CD4-positive, CD25-positive, alpha-beta regulatory T cell (primary cell): ENCODE measurements around the gene PRKCE. TPM values are rescaled to one million over a fixed set of nuclear protein-coding genes. Genes with fewer than 3 reads are reported as not detected.
A peak's percentile ranks its signal among the peaks of the same experiment; 100 is the strongest.

Source experiments
- ATAC-seq, 2 donors: fragments of 150-1000 bp; cut with Tn5 transposase; one replicate each; pipeline ENCODE4 v1.10.0; 2021; ENCODE audit warnings: low read depth in 2 of 2, moderate number of reproducible peaks in 2 of 2, moderate library complexity in 1 of 2
- DNase-seq, 3 donors: peaks; one replicate each; pipeline versions ENCODE4 v3.0.0 to v3.0.0-alpha.2; 2012 to 2022; ENCODE audit warnings: mixed read lengths in 1 of 3
- H3K27ac ChIP-seq: one replicate; pipeline ENCODE4 v1.7.0; 2013; ENCODE audit warnings: mild to moderate bottlenecking, low read length; ENCODE audit not compliant: insufficient read depth, poor library complexity, severe bottlenecking
- H3K27me3 ChIP-seq: one replicate; pipeline ENCODE4 v1.7.0; 2013; ENCODE audit warnings: low read length; ENCODE audit not compliant: control insufficient read depth, insufficient read depth
- H3K36me3 ChIP-seq: one replicate; pipeline ENCODE4 v1.7.0; 2013; ENCODE audit warnings: mild to moderate bottlenecking, low read length, moderate library complexity; ENCODE audit not compliant: control insufficient read depth, insufficient read depth
- H3K4me1 ChIP-seq: 2 replicates; pipeline ENCODE4 v1.7.0; 2013; ENCODE audit warnings: mild to moderate bottlenecking, low read length; ENCODE audit not compliant: insufficient read depth, control insufficient read depth, poor library complexity, severe bottlenecking
- H3K4me3 ChIP-seq: one replicate; pipeline ENCODE4 v1.7.0; 2013; ENCODE audit warnings: low read depth, mild to moderate bottlenecking, low read length, moderate library complexity
- H3K9me3 ChIP-seq, 2 experiments: 1 replicate in 1 of 2; 2 replicates in 1 of 2; pipeline ENCODE4 v1.7.0; 2013; ENCODE audit warnings: low read length in 2 of 2, mild to moderate bottlenecking in 1 of 2, moderate library complexity in 1 of 2; ENCODE audit not compliant: control insufficient read depth in 2 of 2
- H3K27ac Mint-ChIP-seq, 3 donors: one replicate each; pipeline ENCODE4 v1.8.0; 2020 to 2022; ENCODE audit warnings: mild to moderate bottlenecking in 3 of 3, mixed read lengths in 3 of 3, moderate library complexity in 2 of 3
- H3K27me3 Mint-ChIP-seq: one replicate; pipeline ENCODE4 v1.8.0; 2022; ENCODE audit warnings: mild to moderate bottlenecking, mixed read lengths
- H3K36me3 Mint-ChIP-seq: one replicate; pipeline ENCODE4 v1.8.0; 2020; ENCODE audit warnings: mixed read lengths
- H3K4me1 Mint-ChIP-seq, 4 donors: one replicate each; pipeline ENCODE4 v1.8.0; 2020 to 2022; ENCODE audit warnings: mixed read lengths in 4 of 4, mild to moderate bottlenecking in 1 of 4
- H3K4me3 Mint-ChIP-seq, 4 donors: one replicate each; pipeline ENCODE4 v1.8.0; 2020 to 2022; ENCODE audit warnings: mild to moderate bottlenecking in 4 of 4, mixed read lengths in 4 of 4, moderate library complexity in 3 of 4
- H3K9me3 Mint-ChIP-seq, 7 donors: one replicate each; pipeline ENCODE4 v1.8.0; 2020 to 2022; ENCODE audit warnings: mixed read lengths in 7 of 7, mild to moderate bottlenecking in 3 of 7, moderate library complexity in 2 of 7
- polyA plus RNA-seq, 4 donors: library from polyadenylated mRNA; unstranded; fragments of 300-500 nt; fragmentation: Illumina TruSeq; gene quantifications; one replicate each; pipeline ENCODE4 v1.2.3, GENCODE V29; 2021
- total RNA-seq: library from RNA; stranded (reverse); gene quantifications from one replicate; pipeline ENCODE4 v1.2.3, GENCODE V29; 2022

The PRKCE gene
- total and polyA plus RNA-seq, 5 donors from 2014 or later = 0.78 to 16.5 (median 1.3) TPM

- H3K4me1 ChIP-seq = no peaks in the 10 kb centered on the region
- no peaks in the 10 kb centered on the region for H3K27me3 Mint-ChIP-seq
- no peaks in the 10 kb centered on the region for H3K9me3 ChIP-seq
- H3K36me3 Mint-ChIP-seq = no peaks in the 10 kb centered on the region
- no peaks in the 10 kb centered on the region for H3K36me3 ChIP-seq
- peaks cover 0 to 7% (median 0%) of the 10 kb centered on the region in 4 donors for H3K4me1 Mint-ChIP-seq
- no peak overlapping the region for H3K27ac Mint-ChIP-seq
- ATAC-seq (no peak), DNase-seq (no peak)
- H3K27me3 ChIP-seq = no peaks in the 10 kb centered on the region
- no peaks in the 10 kb centered on the region for H3K9me3 Mint-ChIP-seq
- H3K4me3 ChIP-seq = no peak overlapping the region
- no peak overlapping the region for H3K27ac ChIP-seq
- H3K4me3 Mint-ChIP-seq = no peak overlapping the region
Measured at GRCh38 chr2:45925636-45926366, 274.3 kb downstream of the PRKCE start.

GRCh38 chr2:45928946-45929345, 277.5 kb downstream of the PRKCE start:
- Histone ChIP-seq H3K27me3 (no peaks in the 10 kb centered on the region), H3K27ac (no peak overlapping the region), H3K9me3 (no peaks in the 10 kb centered on the region), H3K4me1 (no peaks in the 10 kb centered on the region), H3K36me3 (no peaks in the 10 kb centered on the region), H3K4me3 (no peak overlapping the region)
- DNase-seq (no peak), ATAC-seq (no peak)
- Mint-ChIP-seq H3K9me3 (no peaks in the 10 kb centered on the region), H3K27me3 (no peaks in the 10 kb centered on the region), H3K36me3 (no peaks in the 10 kb centered on the region), H3K4me1 (peaks cover 0 to 4% (median 0%) of the 10 kb centered on the region in 4 donors), H3K27ac (no peak overlapping the region), H3K4me3 (no peak overlapping the region)

- DNase-seq = no peak
- Mint-ChIP-seq H3K27me3 (no peaks in the 10 kb centered on the region), H3K36me3 (no peaks in the 10 kb centered on the region), H3K4me1 (peaks cover 0 to 2% (median 0%) of the 10 kb centered on the region in 4 donors), H3K9me3 (no peaks in the 10 kb centered on the region), H3K4me3 (no peak overlapping the region), H3K27ac (no peak overlapping the region)
- no peaks in the 10 kb centered on the region for H3K4me1 ChIP-seq
- H3K9me3 ChIP-seq = no peaks in the 10 kb centered on the region
- H3K4me3 ChIP-seq = no peak overlapping the region
- no peaks in the 10 kb centered on the region for H3K27me3 ChIP-seq
- H3K36me3 ChIP-seq = no peaks in the 10 kb centered on the region
- H3K27ac ChIP-seq = no peak overlapping the region
- no peak for ATAC-seq
Measured at GRCh38 chr2:45929674-45930395, 278.4 kb downstream of the PRKCE start.

GRCh38 chr2:45930396-45930792, 278.9 kb downstream of the PRKCE start:
- Histone ChIP-seq H3K4me1 (no peaks in the 10 kb centered on the region), H3K27me3 (no peaks in the 10 kb centered on the region), H3K4me3 (no peak overlapping the region), H3K27ac (no peak overlapping the region), H3K36me3 (no peaks in the 10 kb centered on the region), H3K9me3 (no peaks in the 10 kb centered on the region)
- Mint-ChIP-seq H3K36me3 (no peaks in the 10 kb centered on the region), H3K27ac (no peak overlapping the region), H3K9me3 (no peaks in the 10 kb centered on the region), H3K27me3 (no peaks in the 10 kb centered on the region), H3K4me1 (peaks cover 0 to 2% (median 0%) of the 10 kb centered on the region in 4 donors), H3K4me3 (no peak overlapping the region)
- DNase-seq (no peak), ATAC-seq (no peak)

- Mint-ChIP-seq H3K27me3 (no peaks in the 10 kb centered on the region), H3K36me3 (no peaks in the 10 kb centered on the region)
- H3K27me3 ChIP-seq = no peaks in the 10 kb centered on the region
Measured at GRCh38 chr2:45932278-45932975, 281.0 kb downstream of the PRKCE start.

GRCh38 chr2:45935791-45936622, 284.5 kb downstream of the PRKCE start:
- Mint-ChIP-seq H3K27ac (no peak overlapping the region), H3K36me3 (peaks cover 3% of the 10 kb centered on the region), H3K4me3 (no peak overlapping the region), H3K4me1 (no peaks in the 10 kb centered on the region), H3K9me3 (no peaks in the 10 kb centered on the region), H3K27me3 (no peaks in the 10 kb centered on the region)
- no peaks in the 10 kb centered on the region for H3K9me3 ChIP-seq
- no peaks in the 10 kb centered on the region for H3K27me3 ChIP-seq
- no peak for ATAC-seq
- H3K36me3 ChIP-seq = no peaks in the 10 kb centered on the region
- peak in 1 of 3 donors; percentile 56 for DNase-seq
- no peak overlapping the region for H3K27ac ChIP-seq
- no peaks in the 10 kb centered on the region for H3K4me1 ChIP-seq
- no peak overlapping the region for H3K4me3 ChIP-seq

More at GRCh38 chr2:45932278-45932975, 281.0 kb downstream of the PRKCE start:
- H3K27ac ChIP-seq = no peak overlapping the region
- Mint-ChIP-seq H3K4me1 (peaks cover 0 to 2% (median 0%) of the 10 kb centered on the region in 4 donors), H3K27ac (no peak overlapping the region), H3K9me3 (no peaks in the 10 kb centered on the region), H3K4me3 (no peak overlapping the region)
- no peak overlapping the region for H3K4me3 ChIP-seq
- no peaks in the 10 kb centered on the region for H3K9me3 ChIP-seq
- DNase-seq = no peak
- H3K36me3 ChIP-seq = no peaks in the 10 kb centered on the region
- H3K4me1 ChIP-seq = no peaks in the 10 kb centered on the region
- no peak for ATAC-seq

- H3K36me3 Mint-ChIP-seq = peaks cover 3% of the 10 kb centered on the region
- H3K4me3 Mint-ChIP-seq = no peak overlapping the region
- Histone ChIP-seq H3K4me1 (no peaks in the 10 kb centered on the region), H3K36me3 (no peaks in the 10 kb centered on the region), H3K4me3 (no peak overlapping the region), H3K9me3 (no peaks in the 10 kb centered on the region), H3K27ac (no peak overlapping the region), H3K27me3 (no peaks in the 10 kb centered on the region)
- ATAC-seq (no peak), DNase-seq (no peak)
- no peaks in the 10 kb centered on the region for H3K27me3 Mint-ChIP-seq
- no peaks in the 10 kb centered on the region for H3K9me3 Mint-ChIP-seq
- no peaks in the 10 kb centered on the region for H3K4me1 Mint-ChIP-seq
- H3K27ac Mint-ChIP-seq = no peak overlapping the region
Measured at GRCh38 chr2:45936623-45936979, 285.1 kb downstream of the PRKCE start.
